HG03575 (cell line): ENCODE data around the gene KNTC1.
"Not testable (repeated sequence)": the region's sequence is repeated elsewhere in the genome, so short reads cannot be mapped to it uniquely, and the experiment has no call there.

ENCODE experiments used
- ATAC-seq: cut with Tn5 transposase; IDR thresholded peaks from one replicate; pipeline ENCODE4 v1.9.1; 2021; ENCODE audit not compliant: unreplicated experiment, insufficient number of reproducible peaks, low FRiP score; ENCODE audit errors: extremely low read depth

KNTC1 gene, protein sequence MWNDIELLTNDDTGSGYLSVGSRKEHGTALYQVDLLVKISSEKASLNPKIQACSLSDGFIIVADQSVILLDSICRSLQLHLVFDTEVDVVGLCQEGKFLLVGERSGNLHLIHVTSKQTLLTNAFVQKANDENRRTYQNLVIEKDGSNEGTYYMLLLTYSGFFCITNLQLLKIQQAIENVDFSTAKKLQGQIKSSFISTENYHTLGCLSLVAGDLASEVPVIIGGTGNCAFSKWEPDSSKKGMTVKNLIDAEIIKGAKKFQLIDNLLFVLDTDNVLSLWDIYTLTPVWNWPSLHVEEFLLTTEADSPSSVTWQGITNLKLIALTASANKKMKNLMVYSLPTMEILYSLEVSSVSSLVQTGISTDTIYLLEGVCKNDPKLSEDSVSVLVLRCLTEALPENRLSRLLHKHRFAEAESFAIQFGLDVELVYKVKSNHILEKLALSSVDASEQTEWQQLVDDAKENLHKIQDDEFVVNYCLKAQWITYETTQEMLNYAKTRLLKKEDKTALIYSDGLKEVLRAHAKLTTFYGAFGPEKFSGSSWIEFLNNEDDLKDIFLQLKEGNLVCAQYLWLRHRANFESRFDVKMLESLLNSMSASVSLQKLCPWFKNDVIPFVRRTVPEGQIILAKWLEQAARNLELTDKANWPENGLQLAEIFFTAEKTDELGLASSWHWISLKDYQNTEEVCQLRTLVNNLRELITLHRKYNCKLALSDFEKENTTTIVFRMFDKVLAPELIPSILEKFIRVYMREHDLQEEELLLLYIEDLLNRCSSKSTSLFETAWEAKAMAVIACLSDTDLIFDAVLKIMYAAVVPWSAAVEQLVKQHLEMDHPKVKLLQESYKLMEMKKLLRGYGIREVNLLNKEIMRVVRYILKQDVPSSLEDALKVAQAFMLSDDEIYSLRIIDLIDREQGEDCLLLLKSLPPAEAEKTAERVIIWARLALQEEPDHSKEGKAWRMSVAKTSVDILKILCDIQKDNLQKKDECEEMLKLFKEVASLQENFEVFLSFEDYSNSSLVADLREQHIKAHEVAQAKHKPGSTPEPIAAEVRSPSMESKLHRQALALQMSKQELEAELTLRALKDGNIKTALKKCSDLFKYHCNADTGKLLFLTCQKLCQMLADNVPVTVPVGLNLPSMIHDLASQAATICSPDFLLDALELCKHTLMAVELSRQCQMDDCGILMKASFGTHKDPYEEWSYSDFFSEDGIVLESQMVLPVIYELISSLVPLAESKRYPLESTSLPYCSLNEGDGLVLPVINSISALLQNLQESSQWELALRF (N-terminal part only)

DNA sequence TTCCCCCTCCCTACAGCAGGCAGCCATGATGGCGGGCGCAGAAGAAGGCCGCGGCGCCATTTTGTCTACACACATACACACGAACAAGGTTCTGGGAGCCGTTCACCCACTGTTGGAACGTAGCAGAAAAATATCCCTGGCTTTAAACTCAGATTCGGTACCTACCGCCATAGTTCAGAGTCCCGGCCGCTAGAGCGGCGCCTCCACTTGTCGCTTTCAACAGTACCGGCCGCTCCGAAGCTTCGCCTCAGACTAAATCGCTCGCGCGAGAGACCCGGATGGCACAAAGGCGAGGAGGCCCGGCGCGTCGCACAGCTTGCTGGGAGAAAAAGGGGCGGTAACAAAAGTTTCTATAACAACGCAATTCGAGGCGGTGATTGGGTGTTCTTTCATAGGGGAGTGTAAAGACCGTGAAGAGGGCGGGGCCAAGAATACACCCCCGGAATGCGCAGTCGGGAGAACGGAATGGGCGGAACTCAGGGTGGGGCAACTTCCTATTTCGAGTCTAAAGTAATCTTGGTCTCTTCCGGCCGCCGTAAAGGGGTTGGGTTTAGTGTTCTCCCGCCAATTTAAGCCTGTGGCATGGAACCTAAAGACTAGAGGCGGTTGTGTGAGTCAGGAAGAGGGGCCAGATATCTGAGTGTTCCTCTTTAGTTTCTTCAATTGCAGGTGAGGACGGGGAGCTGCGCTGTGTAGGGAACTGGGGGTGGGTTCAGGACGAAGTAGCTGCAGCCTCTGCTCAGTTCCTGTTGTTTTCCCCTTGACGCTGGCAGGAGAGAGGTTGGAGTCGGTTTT lies at the start of gene KNTC1, which contains the start of gene RSRC2:
Gene KNTC1 (plus strand): TSS at position 567 of the 795 bp plus-strand sequence. CDS start 2,815 bp downstream, outside the sequence.
Gene RSRC2 (minus strand): TSS at position 254 of the 795 bp plus-strand sequence. CDS start 83 bp downstream, at position 171.
- peak; percentile 69 for ATAC-seq

DNA sequence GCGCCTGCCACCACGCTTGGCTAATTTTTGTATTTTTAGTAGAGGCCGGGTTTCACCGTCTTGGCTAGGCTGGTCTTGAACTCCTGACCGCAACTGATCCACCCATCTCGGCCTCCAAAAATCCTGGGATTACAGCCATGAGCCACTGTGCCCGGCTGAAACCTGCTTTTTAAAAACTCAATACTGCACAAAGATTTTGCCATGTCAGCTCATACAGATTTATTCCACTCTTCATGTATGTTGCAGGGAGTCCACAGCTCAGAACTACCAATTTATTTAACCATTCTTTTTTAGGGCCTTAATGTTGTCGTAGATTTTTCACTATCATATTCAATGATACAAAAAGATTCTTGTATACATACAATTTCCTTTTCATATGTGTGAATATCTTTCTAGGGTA lies 46.3 kb upstream of the KNTC1 start:
- ATAC-seq = no peak

DNA sequence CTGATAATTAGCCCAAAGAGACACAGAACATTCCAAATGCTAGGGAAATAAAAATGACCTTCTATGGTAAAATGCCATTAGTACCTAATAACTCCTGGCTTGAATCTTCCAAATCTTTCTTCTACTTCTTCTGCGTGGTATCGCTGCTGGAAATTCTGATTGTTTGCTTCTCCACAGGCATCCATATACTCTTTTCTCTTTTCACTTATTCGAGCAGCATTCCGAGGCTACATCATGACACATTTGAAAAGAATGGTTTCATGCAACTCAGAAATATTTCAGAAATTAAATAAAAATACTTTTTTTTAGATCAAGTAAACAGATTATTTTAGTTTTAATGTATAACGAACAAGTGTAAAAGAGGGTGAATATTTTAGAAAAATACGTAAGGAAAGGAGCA lies 45.2 kb upstream of the KNTC1 start:
- ATAC-seq = no peak

DNA sequence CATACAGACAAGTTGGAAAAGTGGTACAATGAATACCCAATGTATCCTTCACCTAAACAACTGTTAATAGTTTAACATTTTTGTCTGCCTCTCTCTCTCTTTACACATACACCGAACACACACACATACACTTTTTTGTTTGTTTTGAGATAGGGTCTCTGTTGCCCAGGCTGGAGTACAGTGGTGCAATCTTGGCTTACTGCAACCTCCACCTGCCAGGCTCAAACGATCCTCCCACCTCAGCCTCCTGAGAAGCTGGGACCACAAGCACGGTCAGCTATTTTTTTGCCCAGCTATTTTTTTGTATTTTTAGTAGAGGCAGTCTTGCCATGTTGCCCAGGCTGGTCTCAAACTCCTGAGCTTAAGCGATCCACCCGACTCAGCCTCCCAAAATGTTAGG lies 43.1 kb upstream of the KNTC1 start:
- ATAC-seq = no peak

DNA sequence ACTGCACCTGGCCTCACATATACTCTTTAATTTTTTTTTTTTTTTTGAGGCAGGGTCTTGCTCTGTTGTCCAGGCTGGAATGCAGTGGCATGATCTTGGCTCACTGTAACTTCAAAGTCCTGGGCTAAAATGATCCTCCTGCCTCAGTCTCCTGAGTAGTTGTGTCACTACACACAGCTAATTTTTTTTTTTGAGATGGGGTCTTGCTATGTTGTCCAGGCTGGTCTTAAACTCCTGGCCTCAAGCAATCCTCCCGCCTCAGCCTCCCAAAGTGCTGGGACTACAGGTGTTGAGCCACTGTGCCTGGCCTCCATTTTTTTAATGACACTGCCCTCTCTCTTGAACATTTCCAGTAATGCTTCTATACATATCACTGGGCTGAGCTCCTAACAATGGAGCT lies 42.7 kb upstream of the KNTC1 start:
- not testable (repeated sequence) for ATAC-seq

DNA sequence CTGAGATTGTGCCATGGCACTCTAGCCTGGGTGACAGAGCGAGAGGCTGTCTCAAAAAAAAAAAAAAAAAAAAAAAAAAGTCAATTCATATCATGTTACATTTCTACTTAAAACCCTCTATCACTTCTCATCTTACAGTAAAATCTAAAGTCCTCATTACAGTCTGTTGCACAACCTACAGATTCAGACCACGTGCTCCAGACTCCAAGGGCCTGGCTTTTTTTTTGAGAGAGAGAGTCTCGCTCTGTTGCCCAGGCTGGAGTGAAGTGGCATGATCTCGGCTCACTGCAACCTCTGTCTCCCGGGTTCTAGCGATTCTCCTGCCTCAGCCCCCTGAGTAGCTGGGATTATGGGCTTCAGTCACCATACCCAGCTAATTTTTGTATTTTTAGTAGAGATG lies 40.7 kb upstream of the KNTC1 start:
- ATAC-seq = not testable (repeated sequence)

DNA sequence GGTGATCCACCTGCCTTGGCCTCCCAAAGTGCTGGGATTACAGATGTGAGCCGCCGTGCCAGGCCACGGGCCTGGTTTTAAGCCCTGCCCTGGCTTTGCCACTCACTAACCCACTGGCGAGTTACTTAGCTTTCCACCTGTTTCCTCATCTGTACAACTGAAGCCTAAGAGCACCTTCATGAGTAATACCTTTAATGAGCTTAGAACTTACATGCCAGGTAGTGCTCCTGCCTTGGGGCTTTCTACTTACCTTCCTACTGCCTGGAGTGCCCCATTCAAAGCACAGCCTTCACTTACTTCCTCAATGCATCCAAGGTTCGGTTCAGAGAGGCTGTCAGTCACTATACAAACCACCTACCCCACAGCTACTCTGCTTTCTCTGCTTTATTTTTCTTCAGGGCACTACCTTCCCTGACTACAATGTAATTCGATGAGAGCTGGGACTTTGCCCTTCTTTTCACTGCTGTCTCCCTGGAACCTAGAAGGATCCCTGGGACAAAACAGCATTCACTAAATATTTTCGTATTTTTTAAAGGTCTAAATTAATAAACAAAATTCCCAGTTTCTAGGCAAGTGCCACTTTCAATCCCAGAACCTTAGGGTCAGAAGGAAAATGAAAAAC lies 40.1 kb upstream of the KNTC1 start:
- no peak for ATAC-seq

DNA sequence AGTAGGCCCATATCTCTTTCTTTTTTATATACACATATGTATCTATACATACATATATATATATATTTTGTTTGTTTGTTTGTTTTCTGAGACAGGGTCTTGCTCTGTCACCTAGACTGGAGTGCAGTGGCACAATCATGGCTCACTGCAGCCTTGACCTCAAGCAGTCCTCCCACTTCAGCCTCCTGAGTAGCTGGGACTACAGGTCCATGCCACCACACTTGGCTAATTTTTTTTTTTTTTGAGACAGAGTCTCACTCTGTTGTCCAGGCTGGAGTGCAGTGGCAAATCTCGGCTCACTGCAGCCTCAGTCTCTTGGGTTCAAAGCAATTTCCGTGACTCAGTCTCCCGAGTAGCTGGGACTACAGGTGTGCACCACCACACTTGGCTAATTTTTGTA lies 39.2 kb upstream of the KNTC1 start:
- not testable (repeated sequence) for ATAC-seq

DNA sequence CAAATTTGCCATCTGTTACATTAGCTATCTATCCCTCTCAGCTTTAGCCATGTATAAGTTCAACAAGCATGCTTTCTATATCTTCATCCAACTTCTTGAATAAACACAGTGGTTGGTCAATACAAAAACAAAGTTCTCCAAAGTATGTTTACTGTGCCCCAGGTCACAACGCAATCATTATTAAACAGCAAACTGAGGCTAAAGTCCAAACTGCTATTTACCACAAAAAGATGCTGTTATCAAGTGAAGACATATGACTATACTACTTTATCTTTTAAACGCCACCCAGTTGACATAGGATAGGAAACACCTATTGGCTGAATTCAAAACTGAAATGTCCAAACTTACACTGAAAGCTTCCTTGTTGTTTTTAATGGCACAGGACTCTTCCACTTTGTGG lies 38.0 kb upstream of the KNTC1 start:
- no peak for ATAC-seq

DNA sequence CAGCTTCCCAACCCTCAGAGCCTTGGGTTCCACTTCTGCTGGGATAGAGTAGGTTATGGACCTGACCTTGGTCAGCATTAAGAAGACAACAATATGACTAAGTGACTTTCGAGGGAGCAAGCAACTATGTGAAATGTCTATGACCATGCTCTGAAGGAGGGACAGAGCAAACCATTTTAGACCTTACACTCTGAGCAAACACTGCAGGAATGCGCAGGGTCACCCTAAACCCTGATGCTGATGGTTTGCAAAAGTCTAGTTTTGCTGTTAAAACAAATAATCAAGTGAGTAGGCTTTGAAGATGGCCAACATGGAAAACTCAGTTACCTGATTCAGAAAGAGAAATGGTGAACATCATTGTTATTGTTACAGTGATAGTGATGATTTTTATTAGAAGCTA lies 35.1 kb upstream of the KNTC1 start:
- no peak for ATAC-seq

DNA sequence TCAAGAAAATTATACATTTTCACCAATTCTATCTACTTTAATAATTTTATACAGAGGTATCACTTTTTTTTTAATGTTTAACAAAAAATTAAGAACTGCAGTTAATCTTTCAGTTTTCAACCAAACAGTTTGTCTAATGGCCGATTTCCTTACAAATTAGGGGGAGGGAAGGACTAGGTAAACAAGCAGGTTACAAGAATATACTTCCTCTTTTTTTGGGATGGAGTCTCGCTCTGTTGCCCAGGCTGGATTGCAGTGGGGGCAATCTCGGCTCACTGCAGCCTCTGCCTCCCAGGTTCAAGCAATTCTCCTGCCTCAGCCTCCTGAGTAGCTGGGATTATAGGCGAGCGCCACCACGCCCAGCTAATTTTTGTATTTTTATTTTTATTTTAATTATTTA lies 33.8 kb upstream of the KNTC1 start:
- not testable (repeated sequence) for ATAC-seq

DNA sequence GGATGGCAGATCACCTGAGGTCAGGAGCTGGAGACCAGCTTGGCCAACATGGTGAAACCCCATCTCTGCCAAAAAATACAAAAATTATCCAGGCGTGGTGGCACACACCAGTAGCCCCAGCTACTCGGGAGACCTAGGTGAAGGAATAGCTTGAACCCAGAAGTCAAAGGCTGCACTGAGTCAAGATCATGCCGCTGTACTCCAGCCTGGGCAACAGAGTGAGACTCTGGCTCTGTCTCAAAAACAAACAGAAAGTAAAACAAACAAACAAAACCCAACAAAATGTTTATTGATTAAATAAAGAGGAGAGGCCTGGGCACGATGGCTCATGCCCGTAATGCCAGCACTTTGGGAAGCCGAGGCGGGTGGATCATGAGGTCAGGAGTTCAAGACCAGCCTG lies 31.8 kb upstream of the KNTC1 start:
- ATAC-seq = no peak

DNA sequence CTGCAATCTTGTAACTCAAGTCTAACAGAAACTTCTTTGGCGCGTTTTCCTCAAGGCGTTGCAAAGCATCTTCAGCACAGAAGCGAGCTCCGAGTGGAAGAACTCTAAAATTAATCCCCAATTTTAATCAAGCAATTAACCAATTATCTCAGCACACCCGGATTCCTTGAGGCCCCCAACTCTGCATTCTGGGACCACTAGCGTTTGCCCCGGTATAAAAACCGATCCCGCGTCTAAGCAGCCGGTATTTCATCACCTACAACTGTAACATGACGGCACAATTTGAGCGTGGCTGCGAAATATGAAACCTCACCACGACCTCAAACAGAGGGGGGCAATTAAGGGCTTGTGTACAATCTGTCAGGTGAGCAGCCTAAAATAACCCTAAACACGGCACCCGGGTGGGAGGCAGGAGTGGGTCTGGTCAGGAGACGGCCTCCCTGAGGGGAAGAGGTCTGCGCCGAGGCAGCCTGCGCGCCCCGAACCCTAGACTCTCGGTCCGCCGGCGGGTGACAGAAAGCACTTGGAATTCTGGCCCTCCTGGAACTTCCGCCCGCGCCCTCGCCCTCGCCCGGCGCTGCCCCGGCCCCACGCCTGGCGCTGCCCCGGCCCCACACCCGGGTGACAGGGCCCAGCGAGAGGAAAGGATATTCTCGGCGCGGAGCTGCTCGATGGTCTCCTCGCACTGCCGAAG lies 26.9 kb upstream of the KNTC1 start:
- no peak for ATAC-seq

DNA sequence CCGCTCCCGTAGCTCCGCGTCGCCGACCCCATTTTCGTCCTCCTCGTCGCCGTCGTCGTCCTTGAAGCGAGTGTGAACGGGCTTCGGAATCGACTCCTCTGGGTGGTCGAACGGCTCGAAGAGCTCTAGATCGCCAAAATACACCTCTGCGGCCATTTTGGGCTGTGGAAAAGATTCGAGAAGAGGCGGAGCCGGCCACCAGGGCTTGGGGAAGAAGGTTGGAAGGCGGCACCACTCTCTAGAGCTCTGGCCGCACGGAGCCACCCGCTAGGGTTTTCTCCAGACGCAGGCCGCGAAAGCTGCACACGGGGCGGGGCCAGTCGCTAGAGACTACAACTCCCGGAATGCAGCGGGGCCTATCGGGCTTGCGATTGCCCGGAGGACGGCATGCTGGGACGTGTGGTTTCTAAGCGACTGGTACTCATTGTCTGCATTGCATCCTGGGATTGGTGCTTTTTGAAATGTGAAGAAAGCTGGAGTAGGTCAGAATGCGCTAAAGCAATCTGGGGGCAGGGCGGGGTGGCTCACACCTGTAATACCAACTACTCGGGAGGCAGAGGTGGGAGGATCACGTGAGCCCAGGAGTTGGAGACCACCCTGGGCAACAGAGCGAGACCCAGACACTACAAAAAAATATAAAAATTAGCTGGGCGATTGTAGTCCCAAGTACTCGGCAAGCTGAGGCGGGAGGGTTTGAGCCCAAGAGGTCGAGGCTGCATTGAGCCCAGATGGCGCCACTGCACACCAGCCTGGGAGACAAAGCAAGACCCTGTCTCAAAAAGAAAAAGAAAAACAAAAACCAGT lies 26.2 kb upstream of the KNTC1 start, which contains the start of gene ZCCHC8:
Gene ZCCHC8 (minus strand): TSS at position 248 of the 804 bp plus-strand sequence. CDS start 92 bp downstream, at position 156.
- peak; percentile 73 for ATAC-seq

DNA sequence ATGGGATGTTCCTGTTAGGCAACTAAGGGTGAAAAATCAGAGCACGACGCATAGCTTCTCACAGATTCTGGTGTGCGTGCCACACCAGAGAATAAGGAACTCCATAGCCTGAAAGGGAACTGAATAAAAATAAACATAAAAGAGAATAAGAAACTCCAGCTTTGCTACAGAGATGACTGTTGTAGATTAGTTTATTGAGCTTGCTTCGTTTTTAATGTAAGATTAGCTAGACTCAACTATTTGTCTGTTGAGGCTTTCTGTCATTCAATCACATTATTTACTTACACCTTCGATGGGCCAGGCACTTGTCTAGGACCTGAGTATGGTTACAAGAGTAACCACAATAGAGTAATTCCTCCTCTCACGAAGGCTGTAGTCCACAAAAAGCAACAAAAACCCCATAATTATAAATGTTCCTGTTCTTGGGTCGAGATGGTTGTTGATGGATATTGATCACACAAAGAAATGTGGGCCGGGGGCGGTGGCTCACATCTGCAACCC lies 25.5 kb upstream of the KNTC1 start:
- ATAC-seq = no peak

DNA sequence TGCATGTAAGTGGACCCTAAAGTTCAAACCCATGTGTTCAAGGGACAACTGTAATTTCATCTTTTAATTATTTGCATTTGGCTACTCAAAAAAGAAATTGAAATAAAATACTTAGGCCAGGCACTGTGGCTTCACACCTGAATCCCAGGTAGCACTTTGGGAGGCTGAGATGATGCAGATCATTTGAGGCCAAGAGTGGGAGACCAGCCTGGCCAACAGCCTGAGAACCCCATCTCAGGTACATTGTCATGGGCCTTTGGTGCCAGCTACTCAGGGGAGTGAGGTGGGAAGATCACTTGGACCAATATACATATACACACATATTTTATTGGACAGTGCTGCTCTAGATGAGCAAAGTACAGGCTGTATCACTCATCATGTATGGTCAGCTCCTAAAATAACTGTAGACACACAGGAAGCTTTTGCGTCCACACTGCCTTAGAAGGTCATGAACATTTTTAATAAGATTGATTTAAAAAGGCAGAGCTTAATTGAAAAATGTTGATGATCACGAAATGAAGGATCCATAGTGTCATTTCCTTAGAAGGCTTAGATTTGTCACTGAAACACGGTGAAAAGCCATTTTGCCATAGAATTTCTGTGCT lies 23.8 kb upstream of the KNTC1 start:
- ATAC-seq = no peak
